Thymus (tissue), 11 donors: ENCODE data around the gene NEB. TPM values are rescaled to one million over a fixed set of nuclear protein-coding genes. Genes with fewer than 3 reads are reported as not detected.

Experiments
- DNase-seq, 9 donors: peaks; one replicate each; pipeline ENCODE4 v3.0.0-alpha.2; 2013; ENCODE audit warnings: low spot score in 9 of 9, low read depth in 6 of 9, missing footprints in 1 of 9
- H3K27ac ChIP-seq, 2 donors: one replicate each; pipeline ENCODE4 v1.5.1; 2013; ENCODE audit warnings: control low read depth in 1 of 2, low read depth in 1 of 2, low read length in 1 of 2, mild to moderate bottlenecking in 1 of 2, moderate library complexity in 1 of 2
- H3K27me3 ChIP-seq, 2 donors: one replicate each; pipeline ENCODE4 v1.5.1; 2013; ENCODE audit warnings: low read length in 1 of 2; ENCODE audit not compliant: control insufficient read depth in 2 of 2, insufficient read depth in 1 of 2
- H3K36me3 ChIP-seq, 2 donors: one replicate each; pipeline ENCODE4 v1.5.1; 2013; ENCODE audit warnings: low read length in 1 of 2, mild to moderate bottlenecking in 1 of 2, moderate library complexity in 1 of 2; ENCODE audit not compliant: control insufficient read depth in 2 of 2, insufficient read depth in 2 of 2
- H3K4me1 ChIP-seq, 2 donors: one replicate each; pipeline ENCODE4 v1.5.1; 2013; ENCODE audit warnings: low read length in 2 of 2; ENCODE audit not compliant: control insufficient read depth in 2 of 2, insufficient read depth in 2 of 2
- H3K4me3 ChIP-seq, 2 donors: one replicate each; pipeline ENCODE4 v1.5.1; 2013; ENCODE audit warnings: low read length in 2 of 2, control low read depth in 1 of 2, mild to moderate bottlenecking in 1 of 2
- H3K9me3 ChIP-seq, 2 donors: one replicate each; pipeline ENCODE4 v1.5.1; 2013; ENCODE audit warnings: low read length in 1 of 2, mild to moderate bottlenecking in 1 of 2; ENCODE audit not compliant: control insufficient read depth in 2 of 2, insufficient read depth in 1 of 2
- WGBS: extraction: QIAGEN DNeasy Blood & Tissue Kit; methylation state at CpG from one replicate; pipeline ENCODE4 v1.1.7; 2013; 5-methylcytosine and 5-hydroxymethylcytosine counted together
- polyA plus RNA-seq: library from polyadenylated mRNA; stranded (reverse); fragments of 200-250 nt; gene quantifications from one replicate; pipeline ENCODE4 v1.2.3, GENCODE V29; 2013
- total RNA-seq: library from RNA; stranded (reverse); fragments of 120-200 nt; gene quantifications from one replicate; pipeline ENCODE4 v1.2.4, GENCODE V29; 2013
- donor health status: healthy.

The NEB gene
- total and polyA plus RNA-seq, 2 donors: 3.9 to 4.3 TPM

GRCh38 chr2:151668737-151669136 is 65.5 kb downstream of the NEB start:
- Histone ChIP-seq H3K27me3 (no peaks in the 10 kb centered on the region), H3K36me3 (no peaks in the 10 kb centered on the region), H3K27ac (no peak overlapping the region), H3K4me1 (no peaks in the 10 kb centered on the region), H3K4me3 (no peak overlapping the region), H3K9me3 (no peaks in the 10 kb centered on the region)
- 97% methylated on average over 5 of the region's 5 CpGs for WGBS
- no peak for DNase-seq

DNA sequence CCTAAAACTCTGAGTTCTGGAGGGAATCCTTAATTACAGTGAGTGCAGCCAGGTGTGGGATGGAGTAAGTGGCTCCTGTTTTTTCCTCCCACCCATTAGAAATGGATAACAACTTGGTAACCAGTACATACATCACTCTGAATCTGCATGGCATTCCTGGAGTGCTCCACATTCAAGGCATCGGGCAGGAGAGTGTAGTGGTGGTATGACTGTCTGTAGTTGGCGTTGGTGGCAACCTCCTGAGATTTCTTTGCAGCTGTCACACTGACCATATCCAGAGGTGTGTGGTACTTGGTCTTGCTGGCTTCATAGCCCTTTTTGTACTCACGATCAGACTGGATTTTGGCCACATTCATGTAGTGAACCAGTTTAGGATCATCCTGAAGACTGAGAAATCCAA is 68.3 kb downstream of the NEB start:
- no peaks in the 10 kb centered on the region for H3K36me3 ChIP-seq
- no peaks in the 10 kb centered on the region for H3K27me3 ChIP-seq
- no peak for DNase-seq
- H3K4me1 ChIP-seq: no peaks in the 10 kb centered on the region
- H3K4me3 ChIP-seq: no peak overlapping the region
- no peak overlapping the region for H3K27ac ChIP-seq
- WGBS: 94% methylated on average over 3 of the region's 3 CpGs
- no peaks in the 10 kb centered on the region for H3K9me3 ChIP-seq

- DNase-seq: no peak
- 93% methylated on average over 1 of the region's 1 CpG for WGBS
- Histone ChIP-seq H3K27me3 (no peaks in the 10 kb centered on the region), H3K9me3 (no peaks in the 10 kb centered on the region), H3K36me3 (no peaks in the 10 kb centered on the region), H3K4me3 (no peak overlapping the region), H3K4me1 (no peaks in the 10 kb centered on the region), H3K27ac (no peak overlapping the region)
Observed at GRCh38 chr2:151664520-151664919, 69.8 kb downstream of the NEB start.

- Histone ChIP-seq H3K4me1 (no peaks in the 10 kb centered on the region), H3K9me3 (no peaks in the 10 kb centered on the region), H3K27me3 (no peaks in the 10 kb centered on the region), H3K27ac (no peak overlapping the region), H3K36me3 (no peaks in the 10 kb centered on the region), H3K4me3 (no peak overlapping the region)
- no peak for DNase-seq
- 96% methylated on average over 2 of the region's 2 CpGs for WGBS
Observed at GRCh38 chr2:151661625-151662024, 72.7 kb downstream of the NEB start.

DNA sequence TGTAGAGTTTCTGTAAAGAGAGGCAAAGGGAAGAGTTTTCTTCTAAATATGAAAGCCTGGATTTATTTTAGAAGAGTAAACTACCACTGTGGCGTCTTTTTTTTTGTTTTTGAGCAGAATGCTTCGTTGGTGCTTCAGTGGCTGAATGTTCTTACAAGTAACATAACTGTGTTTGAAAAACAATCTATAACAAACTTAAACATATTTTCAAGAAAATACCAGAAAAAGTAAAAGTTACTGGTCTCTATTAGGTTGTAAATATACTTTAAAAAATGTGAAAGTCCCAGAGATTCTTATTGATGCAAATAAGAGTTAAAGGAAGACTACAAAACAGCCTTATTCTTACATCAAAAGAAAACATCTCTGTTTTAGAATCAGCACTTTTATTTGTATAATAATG is 76.2 kb downstream of the NEB start:
- Histone ChIP-seq H3K27ac (no peak overlapping the region), H3K4me1 (no peaks in the 10 kb centered on the region), H3K36me3 (no peaks in the 10 kb centered on the region), H3K4me3 (no peak overlapping the region), H3K27me3 (no peaks in the 10 kb centered on the region), H3K9me3 (no peaks in the 10 kb centered on the region)
- WGBS: 95% methylated on average over 2 of the region's 2 CpGs
- no peak for DNase-seq

DNA sequence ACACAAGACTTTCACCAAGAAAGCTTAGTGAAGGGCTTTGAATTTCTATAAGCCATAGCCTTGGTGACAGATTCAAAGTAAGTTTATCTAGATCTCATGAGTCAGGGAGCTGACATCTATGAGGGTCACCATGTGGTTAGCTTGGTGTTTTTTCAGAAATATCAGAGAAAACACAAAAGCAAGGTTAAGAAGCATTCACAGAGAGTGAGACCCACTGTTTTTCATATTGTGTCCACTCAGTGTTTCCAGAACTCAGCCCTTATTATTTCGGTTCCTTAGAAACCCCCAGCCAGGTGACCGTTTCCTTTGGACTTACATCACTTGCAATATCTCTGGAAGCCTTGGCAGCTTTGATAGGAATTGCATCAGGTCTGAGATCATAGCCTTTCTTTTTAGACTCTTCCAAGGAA is 76.6 kb downstream of the NEB start:
- H3K27me3 ChIP-seq: no peaks in the 10 kb centered on the region
- H3K27ac ChIP-seq: no peak overlapping the region
- DNase-seq: no peak
- H3K4me3 ChIP-seq: no peak overlapping the region
- no peaks in the 10 kb centered on the region for H3K4me1 ChIP-seq
- no peaks in the 10 kb centered on the region for H3K36me3 ChIP-seq
- WGBS: 94% methylated on average over 2 of the region's 2 CpGs
- H3K9me3 ChIP-seq: no peaks in the 10 kb centered on the region

- Histone ChIP-seq H3K27me3 (no peaks in the 10 kb centered on the region), H3K9me3 (no peaks in the 10 kb centered on the region), H3K4me3 (no peak overlapping the region), H3K4me1 (no peaks in the 10 kb centered on the region), H3K27ac (no peak overlapping the region), H3K36me3 (no peaks in the 10 kb centered on the region)
- DNase-seq: no peak
- 97% methylated on average over 8 of the region's 8 CpGs for WGBS
Observed at GRCh38 chr2:151655663-151656398, 78.4 kb downstream of the NEB start.

DNA sequence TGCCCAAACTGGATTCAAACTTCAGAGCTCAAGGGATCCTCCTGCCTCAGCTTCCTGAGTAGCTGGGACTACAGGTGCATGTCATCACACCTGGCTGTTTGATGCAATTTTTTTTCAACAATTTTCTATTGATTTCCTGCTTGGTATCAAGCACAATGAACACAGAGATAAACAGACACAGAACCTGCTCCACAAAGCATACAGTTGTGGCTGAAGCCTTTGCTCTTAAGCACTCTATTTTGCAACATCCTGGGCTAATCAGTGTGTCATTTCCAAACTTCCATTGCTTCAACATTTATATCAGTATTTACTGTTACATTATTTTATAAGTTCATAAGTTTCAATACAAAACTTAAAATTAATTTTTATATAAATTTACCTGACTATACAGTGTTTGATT is 79.4 kb downstream of the NEB start:
- no peak overlapping the region for H3K4me3 ChIP-seq
- H3K36me3 ChIP-seq: no peaks in the 10 kb centered on the region
- no peak overlapping the region for H3K27ac ChIP-seq
- H3K4me1 ChIP-seq: no peaks in the 10 kb centered on the region
- no peaks in the 10 kb centered on the region for H3K27me3 ChIP-seq
- no peaks in the 10 kb centered on the region for H3K9me3 ChIP-seq
- no peak for DNase-seq

GRCh38 chr2:151654085-151654484 is 80.2 kb downstream of the NEB start:
- Histone ChIP-seq H3K27me3 (no peaks in the 10 kb centered on the region), H3K9me3 (no peaks in the 10 kb centered on the region), H3K36me3 (no peaks in the 10 kb centered on the region), H3K4me3 (no peak overlapping the region), H3K27ac (no peak overlapping the region), H3K4me1 (no peaks in the 10 kb centered on the region)
- WGBS: 97% methylated on average over 3 of the region's 3 CpGs
- DNase-seq: no peak
